Measurements from ENCODE around the gene DLST.

- no peak for TF ChIP-seq CTCF (optimal IDR thresholded peaks at IDR 0.05 in 1 of 3, IDR thresholded peaks at IDR 0.05 in 1 of 3, conservative IDR thresholded peaks at IDR 0.05 in 1 of 3; ENCODE audit: extremely low read depth in 1 of 3, insufficient read depth in 2 of 3, low read length in 3 of 3)
- no peak for TF ChIP-seq EZH2 (IDR thresholded peaks at IDR 0.05; ENCODE audit: low read length)
Observed at GRCh38 chr14:74902941-74903705, 21.4 kb downstream of the DLST start.
